ENCODE measurements around the gene DAD1. TPM values are rescaled to one million over a fixed set of nuclear protein-coding genes. Genes with fewer than 3 reads are reported as not detected.

DAD1 gene
- total RNA-seq, 1 donor from 2014 or later, result 185 TPM

- no peak overlapping the region for H3K4me2 ChIP-seq
- no peak overlapping the region for H3K9ac ChIP-seq
- Mint-ChIP-seq H3K9me3 (no peaks in the 10 kb centered on the region), H3K36me3 (no peaks in the 10 kb centered on the region), H3K27me3 (ENCODE audit: insufficient read depth, low read depth) (peaks cover 8% of the 10 kb centered on the region), H3K4me1 (no peaks in the 10 kb centered on the region), H3K27ac (no peak overlapping the region), H3K4me3 (no peak overlapping the region)
- H3K27me3 ChIP-seq, result no peaks in the 10 kb centered on the region
- DNase-seq (ENCODE audit: low spot score), result no peak
- TF ChIP-seq EZH2phosphoT487 (IDR thresholded peaks at IDR 0.05) (no peak), EZH2 (IDR thresholded peaks at IDR 0.05) (no peak), CTCF (IDR thresholded peaks at IDR 0.05) (no peak)
- no peaks in the 10 kb centered on the region for H3K36me3 ChIP-seq
- no peak overlapping the region for H3K27ac ChIP-seq
- H4K20me1 ChIP-seq (ENCODE audit: low read depth), result no peaks in the 10 kb centered on the region
- no peak overlapping the region for H3K4me3 ChIP-seq
- H3K4me1 ChIP-seq, result no peaks in the 10 kb centered on the region
- H3K9me3 ChIP-seq (ENCODE audit: low read depth), result no peaks in the 10 kb centered on the region
- no peak overlapping the region for H2AFZ ChIP-seq (replicated peaks)
- H3F3A ChIP-seq (ENCODE audit: low read depth), result no peaks in the 10 kb centered on the region
- no peaks in the 10 kb centered on the region for H3K79me2 ChIP-seq (ENCODE audit: low read depth)
These were observed 53.1 kb downstream of the DAD1 start for GRCh38 chr14:22535916-22536315.

- Histone ChIP-seq H3K79me2 (ENCODE audit: low read depth) (no peaks in the 10 kb centered on the region), H3K27ac (no peak overlapping the region), H4K20me1 (ENCODE audit: low read depth) (no peaks in the 10 kb centered on the region), H3K36me3 (no peaks in the 10 kb centered on the region), H3K27me3 (no peaks in the 10 kb centered on the region), H3F3A (ENCODE audit: low read depth) (no peaks in the 10 kb centered on the region), H3K4me3 (no peak overlapping the region), H3K9me3 (ENCODE audit: low read depth) (no peaks in the 10 kb centered on the region), H3K4me2 (no peak overlapping the region), H2AFZ (replicated peaks) (no peak overlapping the region), H3K9ac (no peak overlapping the region), H3K4me1 (no peaks in the 10 kb centered on the region)
- no peak for TF ChIP-seq EZH2phosphoT487 (IDR thresholded peaks at IDR 0.05)
- no peak for TF ChIP-seq EZH2 (IDR thresholded peaks at IDR 0.05)
- no peak for TF ChIP-seq CTCF (IDR thresholded peaks at IDR 0.05)
- Mint-ChIP-seq H3K4me1 (no peaks in the 10 kb centered on the region), H3K27me3 (ENCODE audit: insufficient read depth, low read depth) (peaks cover 8% of the 10 kb centered on the region), H3K36me3 (no peaks in the 10 kb centered on the region), H3K4me3 (no peak overlapping the region), H3K27ac (no peak overlapping the region), H3K9me3 (no peaks in the 10 kb centered on the region)
- no peak for DNase-seq (ENCODE audit: low spot score)
These were observed 53.9 kb downstream of the DAD1 start for GRCh38 chr14:22535126-22535525.

- H4K20me1 ChIP-seq (ENCODE audit: low read depth), result no peaks in the 10 kb centered on the region
- H3K4me1 ChIP-seq, result no peaks in the 10 kb centered on the region
- H3K4me3 ChIP-seq, result no peak overlapping the region
- H3K27me3 ChIP-seq, result no peaks in the 10 kb centered on the region
- Mint-ChIP-seq H3K4me1 (no peaks in the 10 kb centered on the region), H3K4me3 (no peak overlapping the region), H3K9me3 (no peaks in the 10 kb centered on the region), H3K27me3 (ENCODE audit: insufficient read depth, low read depth) (peaks cover 8% of the 10 kb centered on the region), H3K36me3 (no peaks in the 10 kb centered on the region), H3K27ac (no peak overlapping the region)
- no peak overlapping the region for H2AFZ ChIP-seq (replicated peaks)
- H3K27ac ChIP-seq, result no peak overlapping the region
- no peaks in the 10 kb centered on the region for H3K79me2 ChIP-seq (ENCODE audit: low read depth)
- no peak for TF ChIP-seq EZH2phosphoT487 (IDR thresholded peaks at IDR 0.05)
- no peak for DNase-seq (ENCODE audit: low spot score)
- no peaks in the 10 kb centered on the region for H3F3A ChIP-seq (ENCODE audit: low read depth)
- no peak overlapping the region for H3K4me2 ChIP-seq
- H3K9ac ChIP-seq, result no peak overlapping the region
- H3K9me3 ChIP-seq (ENCODE audit: low read depth), result no peaks in the 10 kb centered on the region
- H3K36me3 ChIP-seq, result no peaks in the 10 kb centered on the region
These were observed 54.5 kb downstream of the DAD1 start for GRCh38 chr14:22534547-22534946.

- Histone ChIP-seq H3K36me3 (no peaks in the 10 kb centered on the region), H3K4me2 (no peak overlapping the region), H3F3A (ENCODE audit: low read depth) (no peaks in the 10 kb centered on the region), H4K20me1 (ENCODE audit: low read depth) (no peaks in the 10 kb centered on the region), H3K9ac (no peak overlapping the region), H3K27me3 (no peaks in the 10 kb centered on the region), H3K27ac (no peak overlapping the region), H3K4me1 (no peaks in the 10 kb centered on the region), H3K4me3 (no peak overlapping the region), H2AFZ (replicated peaks) (no peak overlapping the region), H3K9me3 (ENCODE audit: low read depth) (no peaks in the 10 kb centered on the region), H3K79me2 (ENCODE audit: low read depth) (no peaks in the 10 kb centered on the region)
- DNase-seq (ENCODE audit: low spot score), result no peak
- Mint-ChIP-seq H3K4me1 (no peaks in the 10 kb centered on the region), H3K36me3 (no peaks in the 10 kb centered on the region), H3K27ac (no peak overlapping the region), H3K27me3 (ENCODE audit: insufficient read depth, low read depth) (peaks cover 8% of the 10 kb centered on the region), H3K9me3 (no peaks in the 10 kb centered on the region), H3K4me3 (no peak overlapping the region)
- TF ChIP-seq EZH2 (IDR thresholded peaks at IDR 0.05) (no peak), EZH2phosphoT487 (IDR thresholded peaks at IDR 0.05) (no peak), CTCF (IDR thresholded peaks at IDR 0.05) (no peak)
These were observed 55.2 kb downstream of the DAD1 start for GRCh38 chr14:22533739-22534359.

Data from neural progenitor cell (in vitro differentiated cells).